H1 (cell line): ENCODE data around the gene GABRA6. TPM values are rescaled to one million over a fixed set of nuclear protein-coding genes. Genes with fewer than 3 reads are reported as not detected.

Experiments
- BACH1 ChIP-seq: IDR thresholded peaks from 2 replicates; pipeline ENCODE4 v1.6.1; 2012; ENCODE audit warnings: low read length, improper control_type of control experiment
- MAFK ChIP-seq: IDR thresholded peaks from 2 replicates; pipeline ENCODE4 v1.6.1; 2012; ENCODE audit warnings: low read depth, mild to moderate bottlenecking, improper control_type of control experiment, low read length
- PHF8 ChIP-seq: fragments of 200-600 bp; sonication (generic); conservative IDR thresholded peaks from 2 replicates; pipeline ENCODE4 v1.7.1; 2012; ENCODE audit warnings: low read depth, mild to moderate bottlenecking, inconsistent platforms, low read length, moderate library complexity
- RFX5 ChIP-seq: IDR thresholded peaks from 2 replicates; pipeline ENCODE4 v1.6.1; 2011; ENCODE audit warnings: low read depth, low read length, improper control_type of control experiment, borderline replicate concordance
- TBP ChIP-seq: IDR thresholded peaks from 2 replicates; pipeline ENCODE4 v1.6.1; 2011; ENCODE audit warnings: low read depth, low read length, improper control_type of control experiment
- USF2 ChIP-seq: IDR thresholded peaks from 2 replicates; pipeline ENCODE4 v1.6.1; 2011; ENCODE audit warnings: low read length, improper control_type of control experiment
- polyA plus RNA-seq, 7 experiments: library from polyadenylated mRNA; depleted of rRNA in 3 of 7; stranded (reverse) in 5 of 7; unstranded in 2 of 7; fragments of >200 nt in 5 of 7; fragments of 200-250 nt in 2 of 7; gene quantifications; 1 replicate in 5 of 7; 2 replicates in 1 of 7; 4 replicates in 1 of 7; pipeline versions ENCODE4 v1.2.1 to v1.2.3, GENCODE V29; 2011 to 2013; ENCODE audit warnings: missing spikeins in 2 of 7, mixed read lengths in 2 of 7
- total RNA-seq: library from RNA; stranded (reverse); fragmentation: NEBNext Ultra II Directional; extraction: Animal tissue kit (Norgen Biotek cat#: 25700); gene quantifications from 2 replicates; pipeline ENCODE4 v1.2.1, GENCODE V29; 2021

Gene GABRA6
- total and polyA plus RNA-seq, 2 of the 8 experiments (the other 6 are each of a cell fraction or from before 2014, with no cell fraction given), result not detected

DNA sequence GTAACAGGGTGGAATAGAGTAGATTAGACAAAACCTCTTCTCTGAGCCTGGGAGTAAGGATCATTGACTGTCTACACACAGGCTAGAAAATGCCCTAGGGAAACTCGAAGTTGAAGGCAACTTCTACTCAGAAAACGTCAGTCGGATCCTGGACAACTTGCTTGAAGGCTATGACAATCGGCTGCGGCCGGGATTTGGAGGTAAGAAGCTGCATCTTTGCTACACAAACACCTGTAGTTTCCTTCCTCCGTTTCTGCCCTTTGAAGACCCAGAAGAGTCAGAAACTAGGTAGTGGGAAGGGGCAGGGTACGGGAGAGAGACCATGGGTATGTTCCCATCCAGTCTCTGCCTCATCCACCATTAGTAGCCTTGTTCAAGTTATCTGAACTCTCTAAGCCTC lies 628 bp downstream of the GABRA6 start (continued):
- TF ChIP-seq PHF8 (no peak), USF2 (no peak), RFX5 (no peak), MAFK (no peak), TBP (no peak), BACH1 (no peak)
